ENCODE measurements around the gene DNAJC5G.
"Not testable (repeated sequence)": the region's sequence is repeated elsewhere in the genome, so short reads cannot be mapped to it uniquely, and the experiment has no call there.

The DNAJC5G gene

DNA sequence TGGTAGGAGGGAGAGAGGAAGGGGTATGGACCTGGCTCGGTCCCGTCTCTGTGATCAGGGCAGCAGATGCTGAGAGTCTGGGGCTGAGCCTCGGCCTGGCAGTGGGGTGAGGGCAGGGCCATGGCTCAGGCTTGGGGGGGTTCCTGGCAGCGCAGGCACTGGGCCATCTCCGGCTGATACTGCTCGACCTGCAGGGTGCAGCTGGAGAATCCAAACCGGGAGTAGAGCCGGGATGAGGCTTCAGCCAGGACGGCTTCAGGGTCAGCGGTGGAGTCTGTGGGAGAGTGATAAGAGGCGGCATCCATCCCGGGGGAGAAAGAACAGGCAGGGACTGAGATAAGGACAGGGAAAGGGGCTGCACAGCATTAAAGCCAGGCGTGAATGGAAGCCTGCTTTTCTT, 20.0 kb upstream of the DNAJC5G start:
- no peak for DNase-seq

GRCh38 chr2:27255660-27256059, 19.6 kb upstream of the DNAJC5G start:
- no peak for DNase-seq

DNA sequence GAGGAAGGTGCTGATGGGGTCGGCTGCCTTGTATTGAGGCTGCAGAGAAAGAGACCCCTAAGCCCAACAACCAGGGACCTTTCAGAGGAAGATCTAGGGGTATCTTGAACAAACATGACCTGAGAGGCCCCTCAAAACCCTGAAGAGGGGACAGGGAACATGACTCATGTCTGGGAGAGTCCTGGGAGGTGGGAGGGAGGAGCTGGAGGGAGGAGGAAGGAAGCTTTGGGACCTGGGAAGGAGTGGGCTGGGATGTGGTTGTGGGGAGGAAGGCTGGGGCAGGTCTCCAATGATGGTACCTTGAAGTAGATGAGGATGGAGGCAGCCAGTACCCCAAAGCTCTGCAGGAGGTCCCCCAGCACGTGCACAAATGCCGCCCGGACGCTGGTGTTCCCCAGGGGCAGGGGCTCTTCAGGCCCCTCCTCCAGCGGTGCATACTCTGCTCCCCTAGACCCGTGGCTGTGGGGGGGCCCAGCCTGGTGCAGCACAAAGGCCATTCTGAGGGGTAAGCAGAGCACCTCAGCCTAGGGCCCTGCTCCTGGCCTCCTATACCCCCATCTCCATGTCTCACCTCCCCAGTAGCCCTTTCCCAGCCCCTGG, 18.3 kb upstream of the DNAJC5G start:
- no peak for DNase-seq

DNA sequence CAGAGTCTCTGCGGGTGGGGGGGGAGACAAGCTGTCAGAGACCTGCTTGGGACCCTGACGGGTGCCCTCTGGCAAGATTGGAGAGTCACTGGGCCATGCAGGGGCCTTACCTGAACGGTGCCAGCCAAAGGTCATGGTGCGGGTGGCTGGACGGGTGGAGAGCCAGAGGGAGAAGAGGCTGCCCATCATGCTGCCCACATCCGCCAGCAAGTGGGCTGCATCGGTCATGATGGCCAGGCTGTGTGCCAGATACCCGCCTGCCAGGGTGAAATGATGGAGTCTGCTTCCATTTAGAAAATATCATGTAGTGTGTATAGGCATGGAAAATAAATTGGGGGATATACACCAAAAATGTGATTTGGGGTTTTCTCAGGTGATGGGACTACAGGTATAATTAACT, 17.2 kb upstream of the DNAJC5G start:
- no peak for DNase-seq

DNA sequence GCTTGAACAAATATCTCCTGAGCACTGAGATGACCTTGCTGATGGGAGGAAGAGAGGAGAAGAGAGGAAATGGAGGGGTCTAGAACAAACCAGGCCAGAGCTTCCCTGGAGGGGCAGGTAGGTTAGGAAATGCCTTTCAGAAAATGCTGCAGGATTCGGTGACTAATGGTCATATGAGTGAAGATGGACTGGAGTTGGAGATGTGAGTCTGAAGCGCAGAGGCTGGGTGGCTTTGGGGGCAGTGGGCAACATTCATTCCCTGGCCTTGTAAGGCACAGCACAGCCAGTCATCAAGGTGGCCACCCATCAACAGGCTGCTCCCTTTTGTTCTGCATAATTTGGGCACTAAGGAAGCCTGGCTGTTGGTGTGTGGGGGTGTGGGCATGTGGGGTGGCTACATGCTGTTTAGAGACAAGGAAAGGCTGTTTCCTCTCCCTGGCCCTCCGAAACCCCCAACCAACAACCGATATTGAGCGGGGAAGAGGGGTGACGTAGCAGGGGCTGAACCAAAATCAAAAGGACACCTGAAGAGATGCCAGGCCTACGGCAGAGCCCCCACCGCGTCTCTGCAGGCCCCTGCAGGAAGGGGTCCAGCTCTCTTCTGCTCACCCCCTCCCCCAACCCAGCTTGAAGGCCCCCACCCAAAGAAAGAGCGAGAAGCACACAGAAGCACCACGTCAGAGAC, 13.8 kb upstream of the DNAJC5G start:
- no peak for DNase-seq

- no peak for DNase-seq
These were observed 13.3 kb upstream of the DNAJC5G start for GRCh38 chr2:27261926-27262298.

GRCh38 chr2:27262379-27263286, 12.6 kb upstream of the DNAJC5G start, which contains the start of gene SLC30A3:
SLC30A3 (minus strand) TSS chr2:27263047; CDS start chr2:27262906, 141 bp downstream.
- DNase-seq = no peak

GRCh38 chr2:27263287-27264252, 11.7 kb upstream of the DNAJC5G start:
- no peak for DNase-seq

DNA sequence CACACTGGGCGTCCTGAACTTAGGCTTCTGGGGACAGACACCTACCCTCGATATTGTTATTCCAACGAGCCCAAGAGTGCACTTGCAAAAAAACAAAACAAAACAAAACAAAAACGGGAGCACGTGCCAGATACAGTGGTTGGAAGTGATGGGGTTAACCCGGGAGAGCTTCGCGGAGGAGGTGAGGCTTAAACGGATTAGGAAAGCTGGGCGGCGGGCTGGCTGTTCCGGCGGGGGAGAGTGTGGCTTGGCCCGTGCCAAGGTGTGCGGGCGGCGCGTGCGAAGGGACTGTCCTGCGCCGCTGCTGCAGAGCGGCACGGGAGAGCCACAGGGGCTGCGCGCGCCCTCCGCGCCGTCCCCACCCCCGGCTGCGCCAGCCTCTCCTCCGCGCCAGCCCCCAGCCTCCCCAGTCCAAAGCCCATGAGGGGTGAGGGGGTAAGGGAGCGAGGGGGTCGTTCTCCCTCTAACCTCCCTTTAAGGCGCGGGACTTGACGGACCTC, 10.9 kb upstream of the DNAJC5G start:
- no peak for DNase-seq

DNA sequence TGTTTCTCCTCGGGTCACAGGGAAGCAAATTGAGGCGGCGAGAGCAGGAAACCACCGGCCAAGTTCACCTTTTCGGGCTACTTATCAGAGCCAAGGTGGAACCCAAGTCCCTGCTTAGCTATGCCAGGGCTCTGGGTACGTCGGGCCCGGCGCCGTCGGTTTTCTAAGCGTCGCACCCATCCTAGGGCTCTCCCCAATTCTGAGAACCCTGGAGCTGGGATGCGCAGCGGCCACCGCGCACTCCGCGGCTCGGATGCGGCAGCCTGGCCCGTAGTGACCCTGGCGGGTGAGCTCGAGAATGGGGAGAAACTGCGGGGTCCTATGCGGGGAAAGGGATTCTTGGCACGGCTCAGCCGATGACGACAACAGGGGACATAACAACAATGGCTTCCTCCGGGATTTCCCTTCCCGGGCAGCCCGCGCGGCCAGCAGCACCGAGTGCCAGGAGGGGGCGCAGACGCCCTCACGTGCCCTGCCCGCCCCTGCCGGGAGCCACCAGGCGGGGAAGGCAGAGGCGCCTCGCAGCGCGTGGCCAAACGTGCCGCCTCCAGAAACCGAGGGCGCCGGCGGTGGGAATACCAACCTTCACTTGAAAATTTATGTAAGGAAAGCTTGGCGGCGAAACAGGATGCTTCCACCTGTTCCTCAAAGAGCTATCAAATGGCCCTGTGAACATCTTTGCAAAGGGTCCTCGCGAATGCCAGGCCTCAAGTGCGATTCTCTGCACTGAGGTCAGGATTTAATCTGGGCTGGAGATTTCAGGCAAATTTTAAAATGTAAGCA, 10.3 kb upstream of the DNAJC5G start:
- DNase-seq = no peak

DNA sequence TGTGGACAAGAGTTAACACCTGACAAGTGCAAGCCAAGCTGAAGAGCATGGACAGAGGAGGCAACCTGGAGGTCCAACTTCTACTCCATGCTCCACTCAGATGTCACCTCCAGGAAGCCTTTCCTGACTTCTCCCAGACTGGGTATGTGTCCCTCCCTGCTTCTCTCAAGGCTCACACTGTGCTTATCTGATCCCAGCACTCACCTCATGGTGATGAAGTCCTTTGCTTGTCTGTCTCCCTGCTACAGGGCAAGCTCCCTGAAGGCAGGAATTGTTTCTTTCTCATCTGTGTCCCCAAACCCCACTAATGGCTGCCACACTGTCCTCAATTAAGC, 9.7 kb upstream of the DNAJC5G start:
- no peak for DNase-seq

GRCh38 chr2:27268296-27268695, 6.9 kb upstream of the DNAJC5G start:
- DNase-seq = not testable (repeated sequence)

GRCh38 chr2:27270131-27270530, 5.1 kb upstream of the DNAJC5G start:
- DNase-seq = no peak

DNA sequence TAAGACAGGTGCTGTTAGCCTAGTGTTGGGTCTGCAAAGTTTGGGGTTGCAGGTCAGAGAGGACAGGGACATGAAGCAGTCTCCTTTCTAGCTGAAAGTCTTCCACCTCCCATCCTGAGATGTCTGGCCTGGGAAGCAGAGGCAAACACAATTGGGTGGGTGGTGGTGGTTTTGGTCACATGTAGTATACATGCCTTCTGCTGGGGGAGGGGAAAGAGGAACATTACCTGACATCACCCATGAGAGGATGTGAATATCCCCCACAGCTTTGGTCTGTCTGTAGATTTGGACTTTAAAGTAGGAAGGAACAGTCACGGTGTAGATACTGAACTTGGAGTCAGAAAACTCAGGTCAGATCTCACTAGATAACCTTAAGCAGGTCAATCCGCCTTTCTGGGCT, 4.6 kb upstream of the DNAJC5G start:
- DNase-seq = no peak

- DNase-seq = no peak
These were observed 3.4 kb upstream of the DNAJC5G start for GRCh38 chr2:27271631-27272340.

DNA sequence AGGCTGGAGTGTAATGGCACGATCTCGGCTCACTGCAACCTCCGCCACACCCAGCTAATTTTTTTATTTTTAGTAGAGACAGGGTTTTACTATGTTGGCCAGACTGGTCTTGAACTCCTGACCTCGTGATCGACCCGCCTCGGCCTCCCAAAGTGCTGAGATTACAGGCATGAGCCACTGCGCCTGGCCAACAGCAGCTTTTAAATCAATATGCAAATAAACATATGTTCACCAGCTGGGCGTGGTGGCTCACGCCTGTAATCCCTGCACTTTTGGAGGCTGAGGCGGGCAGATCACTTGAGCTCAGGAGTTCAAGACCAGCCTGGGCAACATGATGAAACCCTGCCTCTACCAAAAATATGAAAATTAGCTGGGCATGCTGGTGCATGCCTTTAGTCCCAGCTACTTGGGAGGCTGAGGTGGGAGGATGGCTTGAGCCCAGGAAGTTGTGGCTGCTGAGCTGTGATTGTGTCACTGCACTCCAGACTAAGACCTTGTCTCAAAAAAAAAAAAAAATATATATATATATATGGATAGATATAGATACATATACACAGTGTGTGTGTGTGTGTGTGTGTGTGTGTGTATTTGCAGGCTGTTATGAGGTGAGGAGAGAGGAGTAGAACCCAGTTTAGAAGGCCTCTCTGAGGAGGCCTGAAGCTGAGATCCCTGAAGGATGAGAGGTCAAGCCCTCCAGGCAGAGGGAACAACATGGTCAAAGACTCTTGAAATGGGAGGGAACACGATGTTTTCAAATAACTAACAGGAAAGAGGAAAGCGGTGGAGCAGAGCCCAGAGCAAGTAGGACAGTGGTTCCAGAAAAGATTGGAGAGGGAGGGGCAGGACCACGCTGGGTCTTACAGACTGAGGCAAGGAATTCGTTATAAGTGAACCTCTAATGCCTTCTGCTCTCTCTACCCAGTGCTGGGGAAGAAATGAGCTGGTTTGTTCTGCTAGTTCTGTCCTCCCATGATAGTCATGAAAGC, 2.4 kb upstream of the DNAJC5G start:
- not testable (repeated sequence) for DNase-seq

DNA sequence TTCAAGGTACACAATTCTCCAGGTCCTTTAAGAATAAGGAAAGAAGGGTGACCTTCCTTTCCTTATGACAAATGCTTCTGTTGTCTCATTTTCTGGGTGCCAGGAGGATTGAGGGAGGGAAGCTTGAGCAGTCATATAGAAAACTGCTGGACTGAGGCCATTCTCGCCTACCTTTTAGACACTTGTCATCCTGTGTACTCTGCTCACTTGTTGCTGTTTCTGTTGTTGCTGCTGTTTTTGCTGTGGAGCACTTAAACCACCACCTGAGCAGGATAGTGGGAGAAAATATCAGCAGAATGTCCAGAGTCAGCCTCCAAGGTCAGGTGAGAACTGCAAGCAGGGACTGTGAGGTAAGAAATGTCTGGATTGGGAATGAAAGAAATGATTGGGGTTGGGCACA, 2.8 kb downstream of the DNAJC5G start:
- no peak for DNase-seq

- DNase-seq = no peak
These were observed 5.6 kb downstream of the DNAJC5G start for GRCh38 chr2:27280826-27281225.

DNA sequence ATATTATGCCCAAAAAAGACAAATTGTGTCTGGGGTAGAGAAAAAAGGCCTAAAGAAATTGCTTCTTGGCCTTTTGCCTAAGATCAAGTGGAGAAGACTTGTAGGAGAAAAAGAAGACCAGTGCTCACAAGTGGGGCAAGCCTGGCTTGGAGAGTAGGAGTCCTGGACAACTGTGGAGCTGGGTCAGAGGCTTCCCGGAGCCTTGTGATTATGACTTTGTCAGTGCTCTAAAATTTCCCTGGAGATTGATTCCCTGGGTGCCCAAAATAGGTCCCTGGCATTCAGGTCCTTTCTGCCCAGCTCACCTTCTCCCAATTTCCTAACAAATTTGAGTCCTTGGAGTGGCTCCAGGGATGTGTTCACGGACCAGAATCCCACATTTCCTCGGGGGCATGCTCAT, 6.2 kb downstream of the DNAJC5G start:
- no peak for DNase-seq

Data from GDM1 (cell line).